Measurements from ENCODE around the gene SLC4A4. TPM values are rescaled to one million over a fixed set of nuclear protein-coding genes. Genes with fewer than 3 reads are reported as not detected.

The SLC4A4 gene
- total RNA-seq, 1 experiment from 2014 or later: 0.05 TPM

DNA sequence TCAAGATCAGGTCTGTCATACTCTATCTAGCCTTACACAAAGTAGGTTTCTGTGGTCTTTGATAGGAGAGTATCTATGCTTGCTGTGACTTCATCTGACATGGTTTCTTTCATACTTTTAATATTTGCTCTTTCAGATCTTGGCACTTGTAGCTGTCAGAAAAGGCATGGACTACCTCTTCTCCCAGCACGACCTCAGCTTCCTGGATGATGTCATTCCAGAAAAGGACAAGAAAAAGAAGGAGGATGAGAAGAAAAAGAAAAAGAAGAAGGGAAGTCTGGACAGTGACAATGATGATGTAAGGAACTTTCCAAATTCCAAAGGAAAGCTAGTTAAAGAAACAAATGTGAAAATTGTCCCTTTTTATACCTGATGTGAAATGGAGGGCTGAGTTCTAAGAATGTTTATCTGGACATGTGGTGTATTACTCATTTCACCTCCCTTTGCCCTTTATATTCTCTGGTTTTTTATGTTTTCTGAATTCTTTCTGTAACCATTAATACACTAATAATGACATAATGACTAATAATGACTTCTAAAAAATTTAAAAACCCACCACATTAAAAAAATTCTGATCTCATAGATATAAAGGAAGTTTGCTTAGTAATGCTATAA is 221.2 kb downstream of the SLC4A4 start:
- Histone ChIP-seq H3K27ac (no peak overlapping the region), H3K9me3 (replicated peaks) (no peaks in the 10 kb centered on the region), H3K4me3 (no peak overlapping the region), H3K4me1 (replicated peaks) (no peaks in the 10 kb centered on the region), H3K27me3 (replicated peaks) (no peaks in the 10 kb centered on the region), H3K36me3 (no peaks in the 10 kb centered on the region)
- DNase-seq (ENCODE audit: low read depth in 1 of 2, low spot score in 2 of 2): no peak

DNA sequence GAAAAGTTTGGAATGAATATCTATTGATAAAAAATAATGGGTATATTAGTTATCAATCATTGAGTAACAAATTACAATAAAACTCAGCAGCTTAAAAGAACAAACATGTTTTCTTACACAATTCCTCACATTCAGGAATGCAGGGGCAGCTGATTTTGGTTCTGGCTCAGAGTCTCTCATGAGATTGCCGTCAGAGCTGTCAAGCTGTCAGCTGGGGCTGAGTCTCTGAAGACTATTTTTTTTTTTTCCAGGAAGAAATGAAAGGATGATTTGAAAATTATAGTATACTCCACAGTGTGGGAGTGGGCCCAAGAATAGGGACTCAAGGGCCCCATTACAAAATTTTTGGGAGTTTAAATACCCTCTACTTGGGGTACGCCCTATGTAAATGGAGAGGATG is 226.0 kb downstream of the SLC4A4 start:
- H3K4me3 ChIP-seq: no peak overlapping the region
- H3K27me3 ChIP-seq (replicated peaks): no peaks in the 10 kb centered on the region
- H3K9me3 ChIP-seq (replicated peaks): no peaks in the 10 kb centered on the region
- no peaks in the 10 kb centered on the region for H3K36me3 ChIP-seq
- no peaks in the 10 kb centered on the region for H3K4me1 ChIP-seq (replicated peaks)
- DNase-seq (ENCODE audit: low read depth in 1 of 2, low spot score in 2 of 2): no peak
- no peak overlapping the region for H3K27ac ChIP-seq

DNA sequence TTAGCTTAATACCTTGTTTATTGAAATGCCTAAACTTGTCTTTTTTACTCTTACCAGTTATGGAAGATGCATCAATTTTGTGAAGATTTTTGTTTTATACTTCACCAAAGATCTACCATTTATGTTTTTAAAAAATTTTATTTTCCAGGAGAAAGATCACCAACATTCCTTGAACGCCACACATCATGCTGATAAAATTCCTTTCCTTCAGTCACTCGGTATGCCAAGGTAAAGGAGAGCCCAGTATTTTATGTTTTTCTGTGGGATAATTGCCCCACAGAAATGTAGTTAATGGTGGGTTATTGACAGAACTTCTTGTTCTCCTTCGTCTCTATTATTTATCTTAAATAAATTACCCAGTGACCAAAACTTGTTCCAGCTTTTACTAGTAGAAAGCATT is 228.0 kb downstream of the SLC4A4 start:
- H3K4me1 ChIP-seq (replicated peaks): no peaks in the 10 kb centered on the region
- no peaks in the 10 kb centered on the region for H3K9me3 ChIP-seq (replicated peaks)
- H3K27me3 ChIP-seq (replicated peaks): no peaks in the 10 kb centered on the region
- no peak overlapping the region for H3K27ac ChIP-seq
- no peak overlapping the region for H3K4me3 ChIP-seq
- H3K36me3 ChIP-seq: no peaks in the 10 kb centered on the region
- no peak for DNase-seq (ENCODE audit: low read depth in 1 of 2, low spot score in 2 of 2)

DNA sequence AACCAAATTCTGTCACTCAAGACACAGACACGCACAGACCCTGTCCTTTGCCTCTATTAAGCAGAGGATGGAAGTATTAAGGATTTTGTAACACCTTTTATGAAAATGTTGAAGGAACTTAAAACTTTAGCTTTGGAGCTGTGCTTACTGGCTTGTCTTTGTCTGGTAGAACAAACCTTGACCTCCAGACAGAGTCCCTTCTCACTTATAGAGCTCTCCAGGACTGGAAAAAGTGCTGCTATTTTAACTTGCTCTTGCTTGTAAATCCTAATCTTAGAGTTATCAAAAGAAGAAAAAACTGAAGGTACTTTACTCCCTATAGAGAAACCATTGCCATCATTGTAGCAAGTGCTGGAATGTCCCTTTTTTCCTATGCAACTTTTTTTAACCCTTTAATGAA is 229.3 kb downstream of the SLC4A4 start:
- H3K4me3 ChIP-seq: no peak overlapping the region
- no peaks in the 10 kb centered on the region for H3K9me3 ChIP-seq (replicated peaks)
- H3K27ac ChIP-seq: no peak overlapping the region
- H3K36me3 ChIP-seq: no peaks in the 10 kb centered on the region
- no peaks in the 10 kb centered on the region for H3K4me1 ChIP-seq (replicated peaks)
- no peak for DNase-seq (ENCODE audit: low read depth in 1 of 2, low spot score in 2 of 2)
- no peaks in the 10 kb centered on the region for H3K27me3 ChIP-seq (replicated peaks)

DNA sequence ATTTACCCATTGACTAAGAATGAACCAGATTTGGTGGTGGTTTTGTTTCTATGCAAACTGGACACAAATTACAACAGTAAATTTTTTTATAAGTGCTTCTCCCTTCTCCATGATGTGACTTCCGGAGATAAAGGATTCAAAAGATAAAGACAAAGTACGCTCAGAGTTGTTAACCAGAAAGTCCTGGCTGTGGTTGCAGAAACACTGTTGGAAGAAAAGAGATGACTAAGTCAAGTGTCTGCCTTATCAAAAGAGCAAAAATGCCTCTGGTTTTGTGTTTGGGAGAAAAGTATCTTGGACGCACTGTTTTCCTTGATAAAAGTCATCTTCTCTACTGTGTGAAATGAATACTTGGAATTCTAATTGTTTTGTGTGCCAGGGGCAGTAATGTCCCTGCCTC is 231.7 kb downstream of the SLC4A4 start:
- H3K27me3 ChIP-seq (replicated peaks): no peaks in the 10 kb centered on the region
- H3K4me3 ChIP-seq: no peak overlapping the region
- H3K9me3 ChIP-seq (replicated peaks): no peaks in the 10 kb centered on the region
- no peaks in the 10 kb centered on the region for H3K4me1 ChIP-seq (replicated peaks)
- DNase-seq (ENCODE audit: low read depth in 1 of 2, low spot score in 2 of 2): no peak
- H3K36me3 ChIP-seq: no peaks in the 10 kb centered on the region
- H3K27ac ChIP-seq: no peak overlapping the region

DNA sequence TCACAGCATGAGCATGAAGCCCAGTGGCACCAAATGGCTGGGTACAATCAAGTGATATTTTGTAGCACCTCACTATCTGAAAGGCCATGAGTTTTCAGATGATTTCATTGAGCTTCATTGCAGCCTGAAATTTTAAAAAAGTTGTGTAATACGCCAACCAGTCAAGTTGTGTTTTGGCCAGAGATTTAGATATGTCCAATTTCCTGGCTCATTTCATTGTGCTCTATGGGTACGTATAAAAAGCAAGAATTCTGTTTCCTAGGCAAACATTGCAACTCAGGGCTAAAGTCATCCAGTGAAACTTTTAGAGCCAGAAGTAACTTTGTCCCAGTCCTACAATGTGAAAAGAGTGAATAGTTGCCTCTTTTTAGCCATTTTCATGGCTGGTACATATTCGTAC is 232.5 kb downstream of the SLC4A4 start:
- H3K36me3 ChIP-seq: no peaks in the 10 kb centered on the region
- no peaks in the 10 kb centered on the region for H3K27me3 ChIP-seq (replicated peaks)
- H3K4me3 ChIP-seq: no peak overlapping the region
- H3K27ac ChIP-seq: no peak overlapping the region
- H3K9me3 ChIP-seq (replicated peaks): no peaks in the 10 kb centered on the region
- no peak for DNase-seq (ENCODE audit: low read depth in 1 of 2, low spot score in 2 of 2)
- H3K4me1 ChIP-seq (replicated peaks): no peaks in the 10 kb centered on the region

DNA sequence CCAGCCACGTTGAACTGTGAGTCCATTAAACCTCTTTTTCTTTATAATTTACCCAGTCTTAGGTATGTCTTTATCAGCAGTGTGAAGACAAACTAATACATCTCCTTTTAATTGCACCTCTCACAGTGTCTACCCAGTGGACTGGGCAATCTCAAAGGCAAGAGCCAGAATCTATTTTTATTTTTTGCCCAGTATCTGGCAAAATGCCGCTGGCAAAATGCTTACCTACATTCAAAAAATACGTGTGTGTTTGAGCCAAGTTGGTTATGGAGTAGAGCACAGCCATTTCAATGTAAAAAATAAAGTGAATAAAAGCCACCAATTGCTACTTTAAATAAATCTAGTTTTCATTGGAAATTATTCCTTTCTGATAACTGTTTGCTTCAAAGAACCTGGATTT is 245.2 kb downstream of the SLC4A4 start:
- Histone ChIP-seq H3K4me3 (no peak overlapping the region), H3K36me3 (no peaks in the 10 kb centered on the region), H3K27ac (no peak overlapping the region), H3K4me1 (replicated peaks) (no peaks in the 10 kb centered on the region), H3K27me3 (replicated peaks) (no peaks in the 10 kb centered on the region), H3K9me3 (replicated peaks) (no peaks in the 10 kb centered on the region)
- no peak for DNase-seq (ENCODE audit: low read depth in 1 of 2, low spot score in 2 of 2)

DNA sequence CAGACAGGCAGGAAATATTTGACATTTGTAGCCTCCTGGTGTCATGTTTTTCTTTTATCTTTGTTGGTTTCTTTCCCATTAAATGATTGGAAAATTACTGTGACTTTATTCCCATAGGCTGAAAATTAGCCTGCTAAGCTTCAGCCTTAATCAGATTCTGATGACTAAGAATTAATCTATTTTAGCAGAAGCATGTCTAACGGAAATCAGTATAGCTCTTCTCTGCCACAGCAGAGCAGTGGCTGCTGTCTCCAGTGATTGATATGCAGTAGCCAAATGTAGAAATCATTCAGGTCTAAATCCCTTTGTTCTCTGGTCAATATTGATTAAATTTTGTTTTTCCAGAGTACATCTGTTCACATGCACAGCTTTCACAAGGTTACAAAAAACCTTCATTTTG is 245.8 kb downstream of the SLC4A4 start:
- no peaks in the 10 kb centered on the region for H3K36me3 ChIP-seq
- H3K4me3 ChIP-seq: no peak overlapping the region
- no peak overlapping the region for H3K27ac ChIP-seq
- no peaks in the 10 kb centered on the region for H3K9me3 ChIP-seq (replicated peaks)
- no peaks in the 10 kb centered on the region for H3K27me3 ChIP-seq (replicated peaks)
- no peaks in the 10 kb centered on the region for H3K4me1 ChIP-seq (replicated peaks)
- no peak for DNase-seq (ENCODE audit: low read depth in 1 of 2, low spot score in 2 of 2)

DNA sequence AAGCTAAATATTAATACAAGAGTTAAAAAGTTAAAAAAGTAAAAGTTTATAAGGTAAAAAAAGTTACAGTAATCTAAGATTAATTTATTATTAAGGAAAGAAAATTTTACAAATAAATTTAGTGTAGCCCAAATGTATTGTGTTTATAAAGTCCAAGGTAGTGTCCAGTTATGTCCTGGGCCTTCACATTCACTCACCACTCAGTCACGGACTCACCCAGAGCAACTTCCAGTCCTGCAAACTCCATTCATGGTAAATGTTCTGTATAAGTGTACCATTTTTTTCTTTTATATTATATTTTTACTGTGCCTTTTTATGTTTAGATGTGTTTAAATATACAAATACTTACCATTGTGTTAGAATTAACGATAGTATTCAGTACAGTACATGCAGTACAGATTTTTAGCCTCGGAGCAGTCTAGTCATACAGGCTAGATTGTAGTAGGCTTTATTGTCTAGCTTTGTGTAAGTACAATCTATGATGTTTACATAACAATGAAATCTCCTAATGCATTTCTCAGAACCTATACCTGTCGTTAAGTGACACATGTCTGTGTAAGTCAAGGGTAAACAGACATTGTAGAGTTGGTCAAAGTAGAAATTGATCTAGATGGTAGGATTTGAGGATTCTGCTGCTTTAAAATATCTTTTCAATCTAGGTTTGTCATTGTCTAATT is 247.4 kb downstream of the SLC4A4 start:
- H3K27ac ChIP-seq: no peak overlapping the region
- no peak overlapping the region for H3K4me3 ChIP-seq
- DNase-seq (ENCODE audit: low read depth in 1 of 2, low spot score in 2 of 2): no peak
- H3K27me3 ChIP-seq (replicated peaks): no peaks in the 10 kb centered on the region
- no peaks in the 10 kb centered on the region for H3K9me3 ChIP-seq (replicated peaks)
- H3K4me1 ChIP-seq (replicated peaks): no peaks in the 10 kb centered on the region
- no peaks in the 10 kb centered on the region for H3K36me3 ChIP-seq

DNA sequence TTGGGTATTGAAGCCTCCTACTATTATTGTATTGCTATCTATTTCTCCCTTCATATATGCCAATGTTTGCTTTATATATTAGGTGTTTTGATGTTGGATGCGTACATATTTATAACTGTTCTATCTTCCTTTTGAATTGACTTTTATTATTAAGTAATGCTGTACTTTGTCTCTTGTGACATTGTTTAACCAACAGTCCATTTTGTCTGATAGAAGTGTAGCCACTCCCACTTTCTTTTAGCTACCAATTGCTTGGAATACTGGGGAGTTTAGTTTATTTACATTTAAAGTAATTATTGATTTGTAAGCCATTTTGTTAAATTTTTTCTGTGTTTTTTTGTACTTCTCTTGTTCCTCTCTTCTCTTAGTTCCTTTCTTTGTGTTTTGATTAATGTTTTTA is 249.2 kb downstream of the SLC4A4 start:
- Histone ChIP-seq H3K27me3 (replicated peaks) (no peaks in the 10 kb centered on the region), H3K27ac (no peak overlapping the region), H3K36me3 (no peaks in the 10 kb centered on the region), H3K4me1 (replicated peaks) (no peaks in the 10 kb centered on the region), H3K9me3 (replicated peaks) (no peaks in the 10 kb centered on the region), H3K4me3 (no peak overlapping the region)
- DNase-seq (ENCODE audit: low read depth in 1 of 2, low spot score in 2 of 2): no peak

DNA sequence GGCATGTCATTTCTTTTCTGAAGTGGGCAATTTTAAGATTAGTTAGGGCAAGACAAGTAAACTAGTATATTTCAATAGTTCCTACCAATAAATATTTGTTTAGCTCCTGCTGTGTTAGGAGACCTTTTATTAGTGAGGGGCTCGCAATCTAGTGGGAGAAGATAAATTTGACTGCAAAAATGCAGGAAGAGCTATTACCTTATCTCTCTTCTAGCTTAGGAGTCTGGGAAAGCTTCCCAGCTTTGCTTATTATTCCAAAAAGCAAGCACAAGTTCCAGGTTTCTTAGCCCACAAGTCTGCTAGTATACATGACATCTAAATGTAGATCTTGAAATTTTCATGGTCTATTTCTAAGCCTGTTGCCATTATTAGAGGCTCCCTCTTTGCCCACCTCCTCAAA is 254.0 kb downstream of the SLC4A4 start:
- Histone ChIP-seq H3K9me3 (replicated peaks) (no peaks in the 10 kb centered on the region), H3K27ac (no peak overlapping the region), H3K36me3 (no peaks in the 10 kb centered on the region), H3K4me3 (no peak overlapping the region), H3K4me1 (replicated peaks) (no peaks in the 10 kb centered on the region), H3K27me3 (replicated peaks) (no peaks in the 10 kb centered on the region)
- DNase-seq (ENCODE audit: low read depth in 1 of 2, low spot score in 2 of 2): no peak

DNA sequence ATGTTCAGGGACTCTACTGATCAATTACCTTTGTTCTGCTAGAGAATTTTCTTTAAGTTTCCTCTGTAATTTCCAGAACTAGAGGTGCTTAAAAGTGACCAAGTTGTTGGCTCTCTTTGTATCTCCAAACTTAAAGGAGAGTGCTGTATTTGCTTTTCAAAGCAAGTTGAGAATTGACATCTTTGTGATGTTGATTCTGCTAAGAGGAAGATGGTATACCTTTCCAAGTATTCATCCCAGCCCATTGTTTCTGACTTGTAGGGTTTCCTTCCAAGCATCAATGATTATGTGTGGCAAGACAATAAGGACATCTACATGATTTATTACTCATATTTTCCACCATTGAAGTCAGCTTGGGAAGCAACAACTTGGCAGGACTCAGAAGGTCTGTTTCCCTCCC is 254.5 kb downstream of the SLC4A4 start:
- no peak for DNase-seq (ENCODE audit: low read depth in 1 of 2, low spot score in 2 of 2)
- H3K4me3 ChIP-seq: no peak overlapping the region
- H3K4me1 ChIP-seq (replicated peaks): no peaks in the 10 kb centered on the region
- H3K27me3 ChIP-seq (replicated peaks): no peaks in the 10 kb centered on the region
- H3K9me3 ChIP-seq (replicated peaks): no peaks in the 10 kb centered on the region
- no peak overlapping the region for H3K27ac ChIP-seq
- H3K36me3 ChIP-seq: no peaks in the 10 kb centered on the region

DNA sequence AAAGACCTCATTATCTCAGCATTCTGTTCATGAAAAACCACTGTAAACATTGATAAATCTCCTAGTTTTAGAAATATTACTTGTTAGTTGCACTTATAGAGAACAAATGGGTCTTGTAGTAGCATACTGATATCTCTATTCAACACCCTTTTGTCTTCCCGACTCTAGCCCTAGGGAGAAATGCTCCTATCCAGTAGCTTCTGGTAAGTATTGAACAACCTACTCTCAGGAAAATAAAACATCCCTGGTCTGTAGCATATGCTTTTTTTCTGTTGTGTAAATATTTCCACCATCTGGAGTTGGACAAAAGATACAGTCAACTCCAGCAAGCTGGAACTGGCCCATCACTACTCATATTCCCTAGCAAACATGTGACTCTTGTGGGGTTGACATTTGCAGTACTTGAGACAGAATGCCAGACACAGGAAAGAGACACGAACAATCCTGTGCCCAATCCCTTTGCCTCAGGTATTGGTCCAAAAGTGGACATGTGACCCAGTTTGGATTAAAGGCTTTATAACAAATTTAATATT is 256.8 kb downstream of the SLC4A4 start:
- no peak for DNase-seq (ENCODE audit: low read depth in 1 of 2, low spot score in 2 of 2)
- H3K27me3 ChIP-seq (replicated peaks): no peaks in the 10 kb centered on the region
- H3K4me1 ChIP-seq (replicated peaks): no peaks in the 10 kb centered on the region
- H3K27ac ChIP-seq: no peak overlapping the region
- H3K4me3 ChIP-seq: no peak overlapping the region
- H3K36me3 ChIP-seq: no peaks in the 10 kb centered on the region
- H3K9me3 ChIP-seq (replicated peaks): no peaks in the 10 kb centered on the region

DNA sequence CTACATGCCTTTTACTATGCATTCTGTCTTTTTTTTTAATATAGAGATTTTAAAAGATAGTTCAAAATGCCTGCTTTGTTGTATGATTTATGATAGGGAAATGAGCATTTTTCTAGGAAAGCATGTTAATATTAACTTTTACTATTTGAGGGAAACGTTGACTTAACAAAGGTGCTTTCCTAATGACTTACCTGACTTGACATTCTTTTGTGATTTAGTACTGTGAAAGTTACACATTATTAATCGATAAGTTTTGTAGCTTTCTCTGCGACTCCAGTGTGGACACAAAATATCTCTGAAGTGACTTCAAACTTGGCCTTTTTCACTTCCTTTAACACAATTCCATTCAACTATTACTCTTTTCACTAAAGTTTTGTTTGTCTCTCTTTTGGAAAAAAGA is 260.8 kb downstream of the SLC4A4 start:
- Histone ChIP-seq H3K4me3 (no peak overlapping the region), H3K27ac (no peak overlapping the region), H3K36me3 (no peaks in the 10 kb centered on the region), H3K9me3 (replicated peaks) (no peaks in the 10 kb centered on the region), H3K4me1 (replicated peaks) (no peaks in the 10 kb centered on the region; the same call in 1 of the 2 replicates), H3K27me3 (replicated peaks) (no peaks in the 10 kb centered on the region)
- no peak for DNase-seq (ENCODE audit: low read depth in 1 of 2, low spot score in 2 of 2)

Measured in SJSA1 (cell line).